NB4 (cell line): ENCODE results near the gene CD1D.
A peak's percentile ranks its signal among the peaks of the same experiment; 100 is the strongest.

Experiments used
- MYC ChIP-seq: IDR thresholded peaks from 2 replicates; pipeline ENCODE4 v1.6.1; 2011; ENCODE audit warnings: low read depth, low read length
- POLR2A ChIP-seq: IDR thresholded peaks from 2 replicates; pipeline ENCODE4 v1.6.1; 2011; ENCODE audit warnings: mild to moderate bottlenecking; ENCODE audit not compliant: insufficient read length; ENCODE audit errors: extremely low read depth
- TF ChIP-seq, protein P1 (sequence below): IDR thresholded peaks from one replicate; pipeline ENCODE4 v1.5.1; 2012; ENCODE audit warnings: low read depth, low read length
- TF ChIP-seq, protein P2 (sequence below): IDR thresholded peaks from 2 replicates; pipeline ENCODE4 v1.6.1; 2011; ENCODE audit warnings: low read depth, low read length

- TF ChIP-seq POLR2A (no peak), MYC (peak; percentile 33)
- TF ChIP-seq, protein P1, sequence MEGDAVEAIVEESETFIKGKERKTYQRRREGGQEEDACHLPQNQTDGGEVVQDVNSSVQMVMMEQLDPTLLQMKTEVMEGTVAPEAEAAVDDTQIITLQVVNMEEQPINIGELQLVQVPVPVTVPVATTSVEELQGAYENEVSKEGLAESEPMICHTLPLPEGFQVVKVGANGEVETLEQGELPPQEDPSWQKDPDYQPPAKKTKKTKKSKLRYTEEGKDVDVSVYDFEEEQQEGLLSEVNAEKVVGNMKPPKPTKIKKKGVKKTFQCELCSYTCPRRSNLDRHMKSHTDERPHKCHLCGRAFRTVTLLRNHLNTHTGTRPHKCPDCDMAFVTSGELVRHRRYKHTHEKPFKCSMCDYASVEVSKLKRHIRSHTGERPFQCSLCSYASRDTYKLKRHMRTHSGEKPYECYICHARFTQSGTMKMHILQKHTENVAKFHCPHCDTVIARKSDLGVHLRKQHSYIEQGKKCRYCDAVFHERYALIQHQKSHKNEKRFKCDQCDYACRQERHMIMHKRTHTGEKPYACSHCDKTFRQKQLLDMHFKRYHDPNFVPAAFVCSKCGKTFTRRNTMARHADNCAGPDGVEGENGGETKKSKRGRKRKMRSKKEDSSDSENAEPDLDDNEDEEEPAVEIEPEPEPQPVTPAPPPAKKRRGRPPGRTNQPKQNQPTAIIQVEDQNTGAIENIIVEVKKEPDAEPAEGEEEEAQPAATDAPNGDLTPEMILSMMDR: no peak
- TF ChIP-seq, protein P2, sequence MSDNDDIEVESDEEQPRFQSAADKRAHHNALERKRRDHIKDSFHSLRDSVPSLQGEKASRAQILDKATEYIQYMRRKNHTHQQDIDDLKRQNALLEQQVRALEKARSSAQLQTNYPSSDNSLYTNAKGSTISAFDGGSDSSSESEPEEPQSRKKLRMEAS: 0 out of 2 replicates have a peak, but pooled peaks have one; percentile 5
These were observed at the start of gene CD1D for GRCh38 chr1:158180741-158181576.
